Glutamatergic neuron (in vitro differentiated cells): ENCODE results near the gene TRIM67. TPM values are rescaled to one million over a fixed set of nuclear protein-coding genes. Genes with fewer than 3 reads are reported as not detected.

Experiments
- DNase-seq: peaks from one replicate; pipeline ENCODE4 v3.0.0; 2022
- H3K27ac Mint-ChIP-seq: one replicate; pipeline ENCODE4 v1.8.0; 2020; ENCODE audit warnings: mild to moderate bottlenecking, mixed read lengths, inconsistent platforms; ENCODE audit not compliant: unreplicated experiment
- H3K27me3 Mint-ChIP-seq: one replicate; pipeline ENCODE4 v1.8.0; 2020; ENCODE audit warnings: mild to moderate bottlenecking, moderate library complexity, mixed read lengths, inconsistent platforms; ENCODE audit not compliant: unreplicated experiment
- H3K36me3 Mint-ChIP-seq: one replicate; pipeline ENCODE4 v1.8.0; 2020; ENCODE audit warnings: mild to moderate bottlenecking, mixed read lengths, inconsistent platforms; ENCODE audit not compliant: unreplicated experiment
- H3K4me1 Mint-ChIP-seq: one replicate; pipeline ENCODE4 v1.8.0; 2020; ENCODE audit warnings: mild to moderate bottlenecking, low read depth, mixed read lengths, inconsistent platforms; ENCODE audit not compliant: unreplicated experiment
- H3K4me3 Mint-ChIP-seq: one replicate; pipeline ENCODE4 v1.8.0; 2020; ENCODE audit warnings: mild to moderate bottlenecking, mixed read lengths, inconsistent platforms; ENCODE audit not compliant: unreplicated experiment
- H3K9me3 Mint-ChIP-seq: one replicate; pipeline ENCODE4 v1.8.0; 2020; ENCODE audit warnings: mild to moderate bottlenecking, moderate library complexity, mixed read lengths, inconsistent platforms; ENCODE audit not compliant: unreplicated experiment
- total RNA-seq: library from RNA; stranded (reverse); fragmentation: NEBNext Ultra II Directional; extraction: Animal tissue kit (Norgen Biotek cat#: 25700); gene quantifications from one replicate; pipeline ENCODE4 v1.2.1, GENCODE V29; 2021; ENCODE audit not compliant: unreplicated experiment
- TF ChIP-seq, protein P1 (sequence below): fragments of 200-600 bp; sonication (generic); IDR thresholded peaks from one replicate; pipeline ENCODE4 v1.5.0; 2021; ENCODE audit not compliant: partially characterized antibody, unreplicated experiment

The TRIM67 gene
- total RNA-seq, 1 donor from 2014 or later = 3.9 TPM

DNA sequence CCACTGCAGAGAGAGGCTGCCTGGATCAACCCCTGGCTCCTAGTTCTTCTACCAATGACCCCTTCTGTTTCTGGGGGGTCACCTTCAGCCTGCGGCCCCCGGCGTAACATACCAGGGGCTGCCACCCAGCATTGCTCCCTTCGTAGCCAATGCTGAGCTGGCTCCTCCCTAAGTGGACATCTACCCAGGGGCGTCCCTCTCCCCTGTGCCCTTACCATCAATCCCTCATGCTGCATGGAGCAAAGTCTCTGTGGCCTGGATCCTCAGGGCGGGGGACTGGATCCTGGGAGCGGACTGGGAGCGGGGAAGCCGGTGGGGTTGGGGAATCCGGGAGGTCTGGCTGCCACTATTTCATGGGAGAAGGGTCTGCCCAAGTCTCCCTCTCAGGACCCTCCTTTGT, 28.6 kb downstream of the TRIM67 start:
- peaks cover 6% of the 10 kb centered on the region for H3K27me3 Mint-ChIP-seq
- TF ChIP-seq, protein P1, sequence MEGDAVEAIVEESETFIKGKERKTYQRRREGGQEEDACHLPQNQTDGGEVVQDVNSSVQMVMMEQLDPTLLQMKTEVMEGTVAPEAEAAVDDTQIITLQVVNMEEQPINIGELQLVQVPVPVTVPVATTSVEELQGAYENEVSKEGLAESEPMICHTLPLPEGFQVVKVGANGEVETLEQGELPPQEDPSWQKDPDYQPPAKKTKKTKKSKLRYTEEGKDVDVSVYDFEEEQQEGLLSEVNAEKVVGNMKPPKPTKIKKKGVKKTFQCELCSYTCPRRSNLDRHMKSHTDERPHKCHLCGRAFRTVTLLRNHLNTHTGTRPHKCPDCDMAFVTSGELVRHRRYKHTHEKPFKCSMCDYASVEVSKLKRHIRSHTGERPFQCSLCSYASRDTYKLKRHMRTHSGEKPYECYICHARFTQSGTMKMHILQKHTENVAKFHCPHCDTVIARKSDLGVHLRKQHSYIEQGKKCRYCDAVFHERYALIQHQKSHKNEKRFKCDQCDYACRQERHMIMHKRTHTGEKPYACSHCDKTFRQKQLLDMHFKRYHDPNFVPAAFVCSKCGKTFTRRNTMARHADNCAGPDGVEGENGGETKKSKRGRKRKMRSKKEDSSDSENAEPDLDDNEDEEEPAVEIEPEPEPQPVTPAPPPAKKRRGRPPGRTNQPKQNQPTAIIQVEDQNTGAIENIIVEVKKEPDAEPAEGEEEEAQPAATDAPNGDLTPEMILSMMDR = no peak
- no peak overlapping the region for H3K27ac Mint-ChIP-seq
- H3K4me3 Mint-ChIP-seq = no peak overlapping the region
- no peak for DNase-seq
- no peaks in the 10 kb centered on the region for H3K4me1 Mint-ChIP-seq
- no peaks in the 10 kb centered on the region for H3K9me3 Mint-ChIP-seq
- no peaks in the 10 kb centered on the region for H3K36me3 Mint-ChIP-seq

- TF ChIP-seq, protein P1 = no peak
- no peak for DNase-seq
- Mint-ChIP-seq H3K27ac (no peak overlapping the region), H3K27me3 (peaks cover 7% of the 10 kb centered on the region), H3K36me3 (no peaks in the 10 kb centered on the region), H3K4me1 (no peaks in the 10 kb centered on the region), H3K4me3 (no peak overlapping the region), H3K9me3 (no peaks in the 10 kb centered on the region)
Measured at GRCh38 chr1:231192620-231193163, 30.8 kb downstream of the TRIM67 start.

- Mint-ChIP-seq H3K9me3 (no peaks in the 10 kb centered on the region), H3K27me3 (peaks cover 4% of the 10 kb centered on the region), H3K36me3 (no peaks in the 10 kb centered on the region), H3K4me1 (no peaks in the 10 kb centered on the region), H3K4me3 (no peak overlapping the region), H3K27ac (no peak overlapping the region)
- no peak for DNase-seq
- TF ChIP-seq, protein P1 = no peak
Measured at GRCh38 chr1:231193710-231194340, 32.0 kb downstream of the TRIM67 start.

GRCh38 chr1:231194476-231194842, 32.6 kb downstream of the TRIM67 start:
- Mint-ChIP-seq H3K36me3 (no peaks in the 10 kb centered on the region), H3K4me1 (no peaks in the 10 kb centered on the region), H3K4me3 (no peak overlapping the region), H3K27me3 (peaks cover 5% of the 10 kb centered on the region), H3K9me3 (no peaks in the 10 kb centered on the region), H3K27ac (no peak overlapping the region)
- TF ChIP-seq, protein P1 = no peak
- DNase-seq = no peak

DNA sequence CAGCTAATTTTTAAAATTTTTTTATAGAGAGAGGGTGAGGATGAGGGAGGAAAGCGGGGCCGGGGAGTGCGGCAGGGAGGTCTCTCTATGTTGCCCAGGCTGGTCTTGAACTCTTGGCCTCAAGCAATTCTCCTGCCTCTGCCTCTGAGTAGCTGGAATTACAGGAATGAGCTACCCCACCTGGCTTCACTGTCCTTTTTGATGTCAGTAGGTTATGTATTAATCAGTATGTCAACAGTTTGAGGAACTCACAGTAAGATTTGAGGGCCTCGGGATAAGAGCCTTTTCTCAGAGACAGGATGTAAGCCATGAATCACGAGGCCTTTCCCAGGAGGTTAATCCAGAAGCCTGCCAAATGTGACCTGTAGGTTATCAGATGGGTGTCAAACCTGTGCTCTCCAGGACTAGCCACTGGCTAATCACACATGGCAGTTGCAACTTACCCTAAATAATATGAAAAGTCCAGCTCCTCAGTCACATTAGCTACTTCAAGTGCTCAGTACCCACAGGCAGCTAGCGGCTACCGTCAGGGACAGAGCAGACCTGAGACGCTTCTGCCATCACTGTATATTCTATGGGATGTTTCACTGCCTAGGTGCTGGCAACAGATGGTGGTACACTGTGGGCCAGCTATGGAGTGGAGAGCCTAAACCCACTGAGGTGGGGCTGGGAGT, 33.1 kb downstream of the TRIM67 start:
- no peak overlapping the region for H3K4me3 Mint-ChIP-seq
- H3K36me3 Mint-ChIP-seq = no peaks in the 10 kb centered on the region
- H3K27me3 Mint-ChIP-seq = peaks cover 7% of the 10 kb centered on the region
- TF ChIP-seq, protein P1 = no peak
- H3K4me1 Mint-ChIP-seq = no peaks in the 10 kb centered on the region
- H3K9me3 Mint-ChIP-seq = no peaks in the 10 kb centered on the region
- DNase-seq = no peak
- no peak overlapping the region for H3K27ac Mint-ChIP-seq
